ENCODE data around the gene AGBL5. TPM values are rescaled to one million over a fixed set of nuclear protein-coding genes. Genes with fewer than 3 reads are reported as not detected.
A peak's percentile ranks its signal among the peaks of the same experiment; 100 is the strongest.

AGBL5 gene
- total and polyA plus RNA-seq, 2 of the 13 experiments (the other 11 are each of a cell fraction or from before 2014, with no cell fraction given) = 55.9 to 73.3 TPM

DNA sequence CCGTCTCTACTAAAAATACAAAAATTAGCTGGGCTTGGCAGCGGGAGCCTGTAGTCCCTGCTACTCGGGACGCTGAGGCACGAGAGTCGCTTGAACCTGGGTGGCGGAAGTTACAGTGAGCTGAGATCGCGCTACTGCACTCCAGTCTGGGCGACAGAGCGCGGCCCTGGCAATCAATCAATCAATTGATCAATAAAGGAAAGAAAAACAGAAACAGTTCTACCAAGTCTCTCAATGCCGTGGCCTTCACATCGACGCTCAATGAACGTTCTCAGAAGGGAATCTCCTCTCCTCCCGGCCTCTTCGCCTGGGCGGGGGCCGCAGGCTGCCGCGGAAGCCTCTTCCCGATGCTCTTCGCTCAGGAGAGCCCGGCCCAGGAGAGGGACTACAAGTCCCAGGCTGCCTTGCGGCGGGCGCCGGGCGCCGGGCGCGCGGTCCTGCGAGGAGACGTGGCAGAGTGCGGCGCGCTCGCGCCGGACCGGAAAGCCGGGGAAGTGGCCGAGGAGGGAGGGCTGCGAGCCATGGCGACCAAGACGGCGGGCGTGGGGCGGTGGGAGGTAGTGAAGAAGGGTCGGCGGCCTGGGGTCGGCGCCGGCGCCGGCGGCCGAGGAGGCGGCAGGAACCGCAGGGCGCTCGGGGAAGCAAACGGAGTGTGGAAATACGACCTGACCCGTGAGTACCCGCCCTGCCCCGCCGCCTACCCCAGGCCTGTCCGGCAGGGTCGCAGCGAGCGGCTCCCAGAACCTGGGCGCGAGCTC, 18.8 kb upstream of the AGBL5 start, which contains the start of gene TMEM214 (continued):
- TF ChIP-seq, protein P1, sequence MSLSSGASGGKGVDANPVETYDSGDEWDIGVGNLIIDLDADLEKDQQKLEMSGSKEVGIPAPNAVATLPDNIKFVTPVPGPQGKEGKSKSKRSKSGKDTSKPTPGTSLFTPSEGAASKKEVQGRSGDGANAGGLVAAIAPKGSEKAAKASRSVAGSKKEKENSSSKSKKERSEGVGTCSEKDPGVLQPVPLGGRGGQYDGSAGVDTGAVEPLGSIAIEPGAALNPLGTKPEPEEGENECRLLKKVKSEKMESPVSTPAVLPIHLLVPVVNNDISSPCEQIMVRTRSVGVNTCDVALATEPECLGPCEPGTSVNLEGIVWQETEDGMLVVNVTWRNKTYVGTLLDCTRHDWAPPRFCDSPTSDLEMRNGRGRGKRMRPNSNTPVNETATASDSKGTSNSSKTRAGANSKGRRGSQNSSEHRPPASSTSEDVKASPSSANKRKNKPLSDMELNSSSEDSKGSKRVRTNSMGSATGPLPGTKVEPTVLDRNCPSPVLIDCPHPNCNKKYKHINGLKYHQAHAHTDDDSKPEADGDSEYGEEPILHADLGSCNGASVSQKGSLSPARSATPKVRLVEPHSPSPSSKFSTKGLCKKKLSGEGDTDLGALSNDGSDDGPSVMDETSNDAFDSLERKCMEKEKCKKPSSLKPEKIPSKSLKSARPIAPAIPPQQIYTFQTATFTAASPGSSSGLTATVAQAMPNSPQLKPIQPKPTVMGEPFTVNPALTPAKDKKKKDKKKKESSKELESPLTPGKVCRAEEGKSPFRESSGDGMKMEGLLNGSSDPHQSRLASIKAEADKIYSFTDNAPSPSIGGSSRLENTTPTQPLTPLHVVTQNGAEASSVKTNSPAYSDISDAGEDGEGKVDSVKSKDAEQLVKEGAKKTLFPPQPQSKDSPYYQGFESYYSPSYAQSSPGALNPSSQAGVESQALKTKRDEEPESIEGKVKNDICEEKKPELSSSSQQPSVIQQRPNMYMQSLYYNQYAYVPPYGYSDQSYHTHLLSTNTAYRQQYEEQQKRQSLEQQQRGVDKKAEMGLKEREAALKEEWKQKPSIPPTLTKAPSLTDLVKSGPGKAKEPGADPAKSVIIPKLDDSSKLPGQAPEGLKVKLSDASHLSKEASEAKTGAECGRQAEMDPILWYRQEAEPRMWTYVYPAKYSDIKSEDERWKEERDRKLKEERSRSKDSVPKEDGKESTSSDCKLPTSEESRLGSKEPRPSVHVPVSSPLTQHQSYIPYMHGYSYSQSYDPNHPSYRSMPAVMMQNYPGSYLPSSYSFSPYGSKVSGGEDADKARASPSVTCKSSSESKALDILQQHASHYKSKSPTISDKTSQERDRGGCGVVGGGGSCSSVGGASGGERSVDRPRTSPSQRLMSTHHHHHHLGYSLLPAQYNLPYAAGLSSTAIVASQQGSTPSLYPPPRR (CRISPR knock-in tag; IDR thresholded peaks at IDR 0.05; ENCODE audit: borderline replicate concordance) = peak; percentile 66
- no peak; the same call in 1 of the 2 replicates for TF ChIP-seq BORCS8-MEF2B (CRISPR knock-in tag; IDR thresholded peaks at IDR 0.05)
- TF ChIP-seq FOSL1 (CRISPR knock-in tag; IDR thresholded peaks at IDR 0.05; ENCODE audit: borderline replicate concordance) = no peak
- TF ChIP-seq SP1 (IDR thresholded peaks at IDR 0.05) = no peak
- peak; percentile 31; the same call in 1 of the 2 replicates for TF ChIP-seq SP1 (CRISPR knock-in tag; IDR thresholded peaks at IDR 0.05)
- TF ChIP-seq ZFP37 (CRISPR knock-in tag; IDR thresholded peaks at IDR 0.05; ENCODE audit: borderline replicate concordance) = peak; percentile 42; the same call in 1 of the 2 replicates
- TF ChIP-seq, protein P2, sequence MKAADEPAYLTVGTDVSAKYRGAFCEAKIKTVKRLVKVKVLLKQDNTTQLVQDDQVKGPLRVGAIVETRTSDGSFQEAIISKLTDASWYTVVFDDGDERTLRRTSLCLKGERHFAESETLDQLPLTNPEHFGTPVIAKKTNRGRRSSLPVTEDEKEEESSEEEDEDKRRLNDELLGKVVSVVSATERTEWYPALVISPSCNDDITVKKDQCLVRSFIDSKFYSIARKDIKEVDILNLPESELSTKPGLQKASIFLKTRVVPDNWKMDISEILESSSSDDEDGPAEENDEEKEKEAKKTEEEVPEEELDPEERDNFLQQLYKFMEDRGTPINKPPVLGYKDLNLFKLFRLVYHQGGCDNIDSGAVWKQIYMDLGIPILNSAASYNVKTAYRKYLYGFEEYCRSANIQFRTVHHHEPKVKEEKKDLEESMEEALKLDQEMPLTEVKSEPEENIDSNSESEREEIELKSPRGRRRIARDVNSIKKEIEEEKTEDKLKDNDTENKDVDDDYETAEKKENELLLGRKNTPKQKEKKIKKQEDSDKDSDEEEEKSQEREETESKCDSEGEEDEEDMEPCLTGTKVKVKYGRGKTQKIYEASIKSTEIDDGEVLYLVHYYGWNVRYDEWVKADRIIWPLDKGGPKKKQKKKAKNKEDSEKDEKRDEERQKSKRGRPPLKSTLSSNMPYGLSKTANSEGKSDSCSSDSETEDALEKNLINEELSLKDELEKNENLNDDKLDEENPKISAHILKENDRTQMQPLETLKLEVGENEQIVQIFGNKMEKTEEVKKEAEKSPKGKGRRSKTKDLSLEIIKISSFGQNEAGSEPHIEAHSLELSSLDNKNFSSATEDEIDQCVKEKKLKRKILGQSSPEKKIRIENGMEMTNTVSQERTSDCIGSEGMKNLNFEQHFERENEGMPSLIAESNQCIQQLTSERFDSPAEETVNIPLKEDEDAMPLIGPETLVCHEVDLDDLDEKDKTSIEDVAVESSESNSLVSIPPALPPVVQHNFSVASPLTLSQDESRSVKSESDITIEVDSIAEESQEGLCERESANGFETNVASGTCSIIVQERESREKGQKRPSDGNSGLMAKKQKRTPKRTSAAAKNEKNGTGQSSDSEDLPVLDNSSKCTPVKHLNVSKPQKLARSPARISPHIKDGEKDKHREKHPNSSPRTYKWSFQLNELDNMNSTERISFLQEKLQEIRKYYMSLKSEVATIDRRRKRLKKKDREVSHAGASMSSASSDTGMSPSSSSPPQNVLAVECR (CRISPR knock-in tag; IDR thresholded peaks at IDR 0.05; ENCODE audit: borderline replicate concordance) = peak; percentile 97
- TF ChIP-seq, protein P3, sequence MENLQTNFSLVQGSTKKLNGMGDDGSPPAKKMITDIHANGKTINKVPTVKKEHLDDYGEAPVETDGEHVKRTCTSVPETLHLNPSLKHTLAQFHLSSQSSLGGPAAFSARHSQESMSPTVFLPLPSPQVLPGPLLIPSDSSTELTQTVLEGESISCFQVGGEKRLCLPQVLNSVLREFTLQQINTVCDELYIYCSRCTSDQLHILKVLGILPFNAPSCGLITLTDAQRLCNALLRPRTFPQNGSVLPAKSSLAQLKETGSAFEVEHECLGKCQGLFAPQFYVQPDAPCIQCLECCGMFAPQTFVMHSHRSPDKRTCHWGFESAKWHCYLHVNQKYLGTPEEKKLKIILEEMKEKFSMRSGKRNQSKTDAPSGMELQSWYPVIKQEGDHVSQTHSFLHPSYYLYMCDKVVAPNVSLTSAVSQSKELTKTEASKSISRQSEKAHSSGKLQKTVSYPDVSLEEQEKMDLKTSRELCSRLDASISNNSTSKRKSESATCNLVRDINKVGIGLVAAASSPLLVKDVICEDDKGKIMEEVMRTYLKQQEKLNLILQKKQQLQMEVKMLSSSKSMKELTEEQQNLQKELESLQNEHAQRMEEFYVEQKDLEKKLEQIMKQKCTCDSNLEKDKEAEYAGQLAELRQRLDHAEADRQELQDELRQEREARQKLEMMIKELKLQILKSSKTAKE (CRISPR knock-in tag; IDR thresholded peaks at IDR 0.05; ENCODE audit: borderline replicate concordance) = no peak
- TF ChIP-seq ZSCAN9 (CRISPR knock-in tag; IDR thresholded peaks at IDR 0.05; ENCODE audit: borderline replicate concordance) = peak; percentile 65; the same call in 1 of the 2 replicates
- 0 out of 2 replicates have a peak, but pooled peaks have one; percentile 28 for TF ChIP-seq ZNF543 (CRISPR knock-in tag; IDR thresholded peaks at IDR 0.05)
- TF ChIP-seq ISX (CRISPR knock-in tag; conservative IDR thresholded peaks at IDR 0.05) = 0 out of 2 replicates have a peak, but pooled peaks have one; percentile 42
- no peak for TF ChIP-seq SOX13 (IDR thresholded peaks at IDR 0.05)
- no peak for TF ChIP-seq SOX13 (CRISPR knock-in tag; conservative IDR thresholded peaks at IDR 0.05 in 1 of 2, IDR thresholded peaks at IDR 0.05 in 1 of 2)
- TF ChIP-seq POLR2G (IDR thresholded peaks at IDR 0.05; ENCODE audit: low read depth, low read length) = peak; percentile 98
- TF ChIP-seq, protein P4, sequence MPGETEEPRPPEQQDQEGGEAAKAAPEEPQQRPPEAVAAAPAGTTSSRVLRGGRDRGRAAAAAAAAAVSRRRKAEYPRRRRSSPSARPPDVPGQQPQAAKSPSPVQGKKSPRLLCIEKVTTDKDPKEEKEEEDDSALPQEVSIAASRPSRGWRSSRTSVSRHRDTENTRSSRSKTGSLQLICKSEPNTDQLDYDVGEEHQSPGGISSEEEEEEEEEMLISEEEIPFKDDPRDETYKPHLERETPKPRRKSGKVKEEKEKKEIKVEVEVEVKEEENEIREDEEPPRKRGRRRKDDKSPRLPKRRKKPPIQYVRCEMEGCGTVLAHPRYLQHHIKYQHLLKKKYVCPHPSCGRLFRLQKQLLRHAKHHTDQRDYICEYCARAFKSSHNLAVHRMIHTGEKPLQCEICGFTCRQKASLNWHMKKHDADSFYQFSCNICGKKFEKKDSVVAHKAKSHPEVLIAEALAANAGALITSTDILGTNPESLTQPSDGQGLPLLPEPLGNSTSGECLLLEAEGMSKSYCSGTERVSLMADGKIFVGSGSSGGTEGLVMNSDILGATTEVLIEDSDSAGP (CRISPR knock-in tag; IDR thresholded peaks at IDR 0.05; ENCODE audit: borderline replicate concordance) = peak; percentile 92

Measured in HepG2 (cell line).